Left lung (tissue), 14 donors: Measurements from ENCODE around the gene STXBP5L. TPM values are rescaled to one million over a fixed set of nuclear protein-coding genes. Genes with fewer than 3 reads are reported as not detected.

Experiments
- ATAC-seq: fragments of 200-7000 bp; cut with Tn5 transposase; one replicate; pipeline ENCODE4 v1.9.1; 2020; ENCODE audit warnings: moderate library complexity
- DNase-seq, 4 donors: peaks; one replicate each; pipeline ENCODE4 v3.0.0-alpha.2; 2013 to 2020
- H3K27ac ChIP-seq, 2 donors: fragments of 200-600 bp; sonication (generic) in 1 of 2; one replicate each; pipeline versions ENCODE4 v1.5.0 to v1.8.0; 2020 to 2021
- H3K27me3 ChIP-seq, 2 donors: fragments of 200-600 bp; sonication (generic) in 1 of 2; one replicate each; pipeline versions ENCODE4 v1.5.0 to v1.8.0; 2020 to 2021
- H3K36me3 ChIP-seq, 2 donors: fragments of 200-600 bp; sonication (generic) in 1 of 2; one replicate each; pipeline versions ENCODE4 v1.5.0 to v1.8.0; 2020 to 2021
- H3K4me1 ChIP-seq, 2 donors: fragments of 200-600 bp; one replicate each; pipeline ENCODE4 v1.8.0; 2021
- H3K4me3 ChIP-seq, 2 donors: fragments of 200-600 bp; sonication (generic) in 1 of 2; one replicate each; pipeline versions ENCODE4 v1.5.0 to v1.8.0; 2020 to 2021; ENCODE audit warnings: mild to moderate bottlenecking in 1 of 2
- H3K9me3 ChIP-seq, 2 donors: fragments of 200-600 bp; sonication (generic) in 1 of 2; one replicate each; pipeline versions ENCODE4 v1.5.0 to v1.8.0; 2020 to 2021
- CTCF ChIP-seq, 2 donors: fragments of 200-600 bp; sonication (generic) in 1 of 2; IDR thresholded peaks; one replicate each; pipeline versions ENCODE4 v1.5.0 to v1.8.0; 2021; ENCODE audit warnings: antibody characterized with exemption in 2 of 2
- intact Hi-C, 2 donors: fragments of 100-400 bp; cut with DNase I; formaldehyde crosslinking; loops; one replicate each; pipeline versions ENCODE4 v1.11.2 to v1.14.2; 2022
- long read RNA-seq, 12 donors: library from polyadenylated mRNA in 2 of 12; unstranded in 2 of 12; transcript quantifications; one replicate each; pipeline ENCODE4 v2.0.0 and lab custom pipeline, GENCODE V29; 2019 to 2026
- polyA plus RNA-seq, 6 donors: library from polyadenylated mRNA; unstranded; fragments of 120-200 nt; gene quantifications; one replicate each; pipeline ENCODE4 v1.2.1, GENCODE V29; 2013; ENCODE audit not compliant: insufficient read length in 6 of 6
- total RNA-seq, 2 donors: library from RNA; stranded (reverse); fragmentation: NEBNext Ultra II Directional; extraction: Animal tissue kit (Norgen Biotek cat#: 25700); gene quantifications; one replicate each; pipeline ENCODE4 v1.2.1, GENCODE V29; 2021
- donor health status: DM: no; HTN: yes; CAD: no.
- donor health status: DM: no; HTN: no; CAD: no.

The STXBP5L gene
- total RNA-seq: not detected
- under 1 TPM; 0.14 to 0.41 (median 0.17) TPM for polyA plus RNA-seq
- long read RNA-seq, donor 1: 0 reads
- long read RNA-seq, donor 2: 0 reads
- long read RNA-seq, donor 3: 0 reads
- long read RNA-seq, donor 4: 0 reads
- long read RNA-seq, donor 5: 0 reads
- long read RNA-seq, donor 6: 0 reads
- long read RNA-seq, donor 7: 0 reads
- long read RNA-seq, donor 8: 0 reads
- long read RNA-seq, donor 9: 0 reads
- long read RNA-seq, donor 10: 0 reads
- long read RNA-seq, donor 11: 0 reads
- long read RNA-seq, donor 12: 0 reads

DNA sequence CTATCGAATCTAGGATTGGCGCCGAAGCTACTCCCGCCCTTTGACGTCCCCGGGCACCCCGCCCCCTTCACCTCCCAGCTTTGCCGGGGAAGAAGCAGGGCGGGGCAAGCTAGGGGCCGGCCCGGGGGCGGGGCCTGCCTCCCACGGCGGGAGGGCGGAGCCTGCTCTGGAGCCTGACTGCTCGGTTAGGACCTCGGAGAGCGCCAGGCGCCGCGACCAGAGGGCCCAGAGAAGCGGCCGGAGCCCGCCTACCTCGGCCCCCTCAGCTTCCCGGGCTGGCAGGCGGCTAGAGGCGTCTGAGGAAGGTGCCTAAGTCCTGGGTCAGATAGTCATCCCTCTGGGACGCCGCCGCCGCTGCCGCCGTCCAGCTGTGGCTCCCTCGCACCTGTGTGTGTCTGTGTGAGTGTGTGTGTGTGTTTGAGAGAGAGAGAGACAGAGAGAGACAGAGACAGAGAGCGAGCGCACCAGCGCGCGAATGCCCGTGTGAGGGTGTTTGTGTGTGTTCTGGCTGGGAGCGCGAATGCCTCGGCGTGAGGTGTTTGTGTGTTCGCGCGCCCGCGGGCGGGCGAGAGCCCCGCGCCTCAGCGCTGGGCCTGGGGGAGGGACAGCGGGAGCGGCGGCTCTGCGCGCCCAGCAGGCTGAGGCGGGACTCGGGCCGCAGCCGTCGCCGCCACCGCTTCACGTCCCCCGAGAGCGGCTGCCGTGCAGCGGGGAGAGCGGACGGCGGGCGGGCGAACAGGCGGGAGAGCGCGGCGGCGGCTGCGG is at the start of gene STXBP5L:
STXBP5L (plus strand) TSS at position 176 of the 765 bp plus-strand sequence. CDS start 1,374 bp downstream, outside the sequence.
- Histone ChIP-seq H3K36me3 (no peaks in the 10 kb centered on the region), H3K4me3 (peak within 1 kb of the TSS; percentile 14 to 27), H3K4me1 (peaks cover 0 to 20% of the 10 kb centered on the region in 2 donors), H3K27me3 (peaks cover 35 to 79% of the 10 kb centered on the region in 2 donors), H3K27ac (no peak within 1 kb of the TSS), H3K9me3 (no peaks in the 10 kb centered on the region)
- DNase-seq (peak; percentile 52 to 89 (median 68)), ATAC-seq (peak; percentile 100)
- no peak for TF ChIP-seq CTCF (IDR thresholded peaks at IDR 0.05)
- intact Hi-C loops: no loop called here

DNA sequence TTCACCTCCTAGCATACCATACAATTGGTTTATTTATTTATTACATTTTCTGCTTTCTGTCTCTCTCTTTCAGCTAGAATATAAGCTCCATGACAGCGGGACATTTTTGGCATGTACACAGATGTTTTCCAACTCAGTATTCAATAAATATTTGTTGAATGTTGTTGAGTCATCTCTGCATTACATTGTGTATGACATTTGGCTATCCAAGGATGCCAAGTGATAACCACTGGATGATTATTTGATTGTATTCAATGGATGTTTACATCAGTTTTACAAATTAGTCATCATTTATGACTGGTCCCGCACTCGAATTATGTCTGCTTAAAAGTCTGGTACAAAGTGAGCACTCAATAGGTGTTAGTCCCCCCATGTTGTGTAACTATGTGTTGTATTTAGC is 49.5 kb upstream of the STXBP5L start:
- no peak for TF ChIP-seq CTCF (IDR thresholded peaks at IDR 0.05)
- H3K4me1 ChIP-seq: no peaks in the 10 kb centered on the region
- H3K9me3 ChIP-seq: no peaks in the 10 kb centered on the region
- intact Hi-C loops: no loop called here
- H3K27me3 ChIP-seq: no peaks in the 10 kb centered on the region
- ATAC-seq (no peak), DNase-seq (no peak)
- H3K4me3 ChIP-seq: no peak overlapping the region
- H3K36me3 ChIP-seq: no peaks in the 10 kb centered on the region
- no peak overlapping the region for H3K27ac ChIP-seq

DNA sequence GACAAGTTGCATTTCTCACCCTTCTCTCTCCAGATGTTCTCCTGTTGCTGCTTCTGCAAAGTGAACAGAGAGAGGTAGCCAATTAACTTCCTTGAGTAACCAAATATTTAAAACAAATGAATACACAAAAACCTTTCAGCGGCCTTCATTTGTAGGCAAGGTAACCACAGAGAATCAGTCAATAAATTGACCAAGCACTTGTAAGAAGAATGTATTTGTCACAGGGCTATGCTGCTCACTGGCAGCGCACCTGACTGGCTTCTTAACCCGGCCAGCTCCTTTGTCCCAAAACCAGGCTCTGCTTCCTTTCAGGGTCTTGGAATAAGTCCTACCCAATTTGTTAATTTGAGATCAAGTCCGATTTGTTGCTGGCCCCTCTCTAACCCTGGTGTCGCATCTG is 43.5 kb upstream of the STXBP5L start:
- H3K27ac ChIP-seq: no peak overlapping the region
- H3K36me3 ChIP-seq: no peaks in the 10 kb centered on the region
- no peak overlapping the region for H3K4me3 ChIP-seq
- no peaks in the 10 kb centered on the region for H3K9me3 ChIP-seq
- H3K4me1 ChIP-seq: no peaks in the 10 kb centered on the region
- DNase-seq (no peak), ATAC-seq (no peak)
- no peak for TF ChIP-seq CTCF (IDR thresholded peaks at IDR 0.05)
- intact Hi-C loops: no loop called here
- no peaks in the 10 kb centered on the region for H3K27me3 ChIP-seq

DNA sequence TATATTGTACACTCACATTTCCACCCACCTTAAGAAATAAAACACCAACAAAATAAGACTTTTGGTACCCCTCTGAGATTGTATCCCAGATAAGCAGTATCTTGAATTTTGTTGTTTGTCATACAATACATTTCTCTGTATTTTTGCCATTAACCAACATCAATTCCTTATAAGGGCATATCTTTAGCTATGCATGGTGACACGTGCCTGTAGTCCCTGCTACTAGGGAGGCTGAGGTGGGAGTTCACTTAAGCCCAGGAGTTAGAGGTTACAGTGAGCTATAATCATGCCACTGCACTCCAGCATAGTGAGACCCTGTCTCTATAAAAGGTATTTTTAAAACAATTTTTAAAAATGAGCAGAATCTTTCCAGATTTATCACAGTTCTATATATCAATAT is 32.5 kb upstream of the STXBP5L start:
- ATAC-seq (no peak), DNase-seq (no peak)
- no peaks in the 10 kb centered on the region for H3K27me3 ChIP-seq
- H3K4me3 ChIP-seq: no peak overlapping the region
- no peaks in the 10 kb centered on the region for H3K36me3 ChIP-seq
- H3K9me3 ChIP-seq: no peaks in the 10 kb centered on the region
- H3K4me1 ChIP-seq: no peaks in the 10 kb centered on the region
- intact Hi-C loops: no loop called here
- TF ChIP-seq CTCF (IDR thresholded peaks at IDR 0.05): no peak
- no peak overlapping the region for H3K27ac ChIP-seq

- no peaks in the 10 kb centered on the region for H3K9me3 ChIP-seq
- H3K4me1 ChIP-seq: no peaks in the 10 kb centered on the region
- H3K27ac ChIP-seq: no peak overlapping the region
- ATAC-seq (no peak), DNase-seq (no peak)
- no peaks in the 10 kb centered on the region for H3K36me3 ChIP-seq
- H3K27me3 ChIP-seq: no peaks in the 10 kb centered on the region
- no peak for TF ChIP-seq CTCF (IDR thresholded peaks at IDR 0.05)
- H3K4me3 ChIP-seq: no peak overlapping the region
- intact Hi-C loops: no loop called here
These were observed 32.0 kb upstream of the STXBP5L start for GRCh38 chr3:120875989-120876388.
